Measurements from ENCODE around the gene SLC12A2. TPM values are rescaled to one million over a fixed set of nuclear protein-coding genes. Genes with fewer than 3 reads are reported as not detected.

The SLC12A2 gene
- total and polyA plus RNA-seq, 9 of the 15 experiments (the other 6 are each of a cell fraction or from before 2014, with no cell fraction given), result 5.1 to 20.3 (median 12.6) TPM

DNA sequence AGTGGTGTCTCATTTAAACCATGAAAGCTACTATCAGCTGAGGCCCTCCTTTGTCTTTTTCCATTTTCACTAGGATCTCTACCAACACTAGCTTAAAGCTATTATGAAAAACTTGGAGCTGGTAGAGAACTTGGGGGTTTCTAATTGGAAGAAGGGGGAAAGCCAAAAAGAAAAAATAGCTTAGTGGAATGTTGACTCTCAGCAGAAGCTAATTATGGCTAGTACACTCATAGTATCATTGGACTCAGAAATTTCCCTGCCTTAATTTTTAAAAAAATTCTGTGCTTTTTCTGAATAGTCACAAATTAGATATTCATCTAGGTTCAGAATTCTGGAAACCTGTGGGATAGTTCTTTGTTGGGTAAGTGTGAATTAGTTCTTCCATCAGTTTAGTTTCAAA is 8.0 kb downstream of the SLC12A2 start:
- Histone ChIP-seq H3K36me3 (ENCODE audit: control insufficient read depth, insufficient read depth, low read length) (no peaks in the 10 kb centered on the region; the same call in 2 of the 3 replicates), H3K27me3 (ENCODE audit: control insufficient read depth in 2 of 2, insufficient read depth in 2 of 2, low read length in 2 of 2) (no peaks in the 10 kb centered on the region), H3K27ac (ENCODE audit: extremely low read depth, low read depth, low read length) (no peak overlapping the region), H3K4me2 (ENCODE audit: insufficient read depth, low read length) (no peak overlapping the region), H2AFZ (ENCODE audit: low read depth, low read length) (no peak overlapping the region), H3K9me1 (ENCODE audit: control insufficient read depth, insufficient read depth, low read length) (no peaks in the 10 kb centered on the region), H3K4me3 (no peak overlapping the region), H3K9ac (ENCODE audit: insufficient read depth in 1 of 2, low read depth in 2 of 2, low read length in 2 of 2) (no peak overlapping the region), H3K4me1 (replicated peaks in 1 of 2; ENCODE audit: control insufficient read depth in 2 of 2, insufficient read depth in 2 of 2, low read length in 2 of 2) (no peaks in the 10 kb centered on the region), H3K9me3 (replicated peaks; ENCODE audit: control insufficient read depth, insufficient read depth, low read depth, low read length) (0 out of 2 replicates have a peak, but pooled peaks cover 2% of the 10 kb centered on the region), H3K79me2 (ENCODE audit: control insufficient read depth, insufficient read depth, low read length) (peaks cover 33% of the 10 kb centered on the region), H4K20me1 (replicated peaks; ENCODE audit: control insufficient read depth, insufficient read depth, low read length) (no peaks in the 10 kb centered on the region)
- in situ Hi-C loops (cut with MboI) (no loop called here), intact Hi-C loops (cut with micrococcal nuclease) (no loop called here)
- DNase-seq (ENCODE audit: extremely low read depth in 1 of 4, low spot score in 3 of 4) (no peak), ATAC-seq (no peak), FAIRE-seq (no peak)
- TF ChIP-seq SUPT5H (IDR thresholded peaks at IDR 0.05), result no peak
- ChIA-PET POLR2A (interaction anchor here (0.6 to 1.5 kb wide), 2 partner anchors 9 to 193 kb away, joined by 3 read pairs; no protein-coding TSS in a partner anchor), CTCF (ENCODE audit: low intra/inter-chr PET ratio) (no interaction called here)
- no TSS peak for BruUV-seq (replicated peaks)

DNA sequence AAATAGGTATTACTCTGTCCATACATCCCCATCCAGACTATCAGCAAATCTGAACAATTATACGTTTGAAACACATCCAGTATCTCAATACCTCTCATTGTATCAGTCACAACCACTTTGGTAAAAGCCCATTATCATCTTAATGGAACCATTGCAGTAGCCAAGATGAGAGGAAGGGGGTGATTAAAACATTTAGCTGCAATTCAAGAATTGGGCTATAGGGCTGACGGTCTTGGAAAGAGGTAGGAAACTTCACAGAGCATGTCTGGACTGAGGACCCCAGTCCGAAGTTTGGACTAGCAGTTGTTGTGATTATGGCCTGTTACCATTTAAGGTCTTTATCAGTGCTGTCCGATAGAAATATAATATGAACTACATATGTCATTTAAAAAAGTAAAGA is 8.6 kb downstream of the SLC12A2 start:
- no peaks in the 10 kb centered on the region for H4K20me1 ChIP-seq (replicated peaks; ENCODE audit: control insufficient read depth, insufficient read depth, low read length)
- peak; percentile 32; the same call in 1 of the 3 replicates for ATAC-seq
- in situ Hi-C loops (cut with MboI), result no loop called here
- TF ChIP-seq, protein P1, sequence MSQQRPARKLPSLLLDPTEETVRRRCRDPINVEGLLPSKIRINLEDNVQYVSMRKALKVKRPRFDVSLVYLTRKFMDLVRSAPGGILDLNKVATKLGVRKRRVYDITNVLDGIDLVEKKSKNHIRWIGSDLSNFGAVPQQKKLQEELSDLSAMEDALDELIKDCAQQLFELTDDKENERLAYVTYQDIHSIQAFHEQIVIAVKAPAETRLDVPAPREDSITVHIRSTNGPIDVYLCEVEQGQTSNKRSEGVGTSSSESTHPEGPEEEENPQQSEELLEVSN (IDR thresholded peaks at IDR 0.05; ENCODE audit: borderline replicate concordance in 1 of 2, extremely low read depth in 1 of 2, insufficient read depth in 1 of 2, insufficient read length in 1 of 2, low read depth in 1 of 2, low read length in 1 of 2, poor library complexity in 1 of 2, severe bottlenecking in 1 of 2), result no peak
- TF ChIP-seq POLR3G (IDR thresholded peaks at IDR 0.05; ENCODE audit: extremely low read depth, insufficient read length, insufficient replicate concordance) (no peak), THRAP3 (IDR thresholded peaks at IDR 0.05; ENCODE audit: borderline replicate concordance) (no peak), RBBP5 (IDR thresholded peaks at IDR 0.05; ENCODE audit: borderline replicate concordance, insufficient read depth, low read length, poor library complexity, severe bottlenecking) (no peak), YY1 (IDR thresholded peaks at IDR 0.05; ENCODE audit: borderline replicate concordance in 1 of 3, control insufficient read depth in 1 of 3, extremely low read depth in 1 of 3, insufficient read depth in 3 of 3, insufficient read length in 1 of 3, insufficient replicate concordance in 2 of 3, low read depth in 1 of 3, low read length in 2 of 3) (no peak), NCOR1 (IDR thresholded peaks at IDR 0.05) (no peak), ZNF76 (CRISPR knock-in tag; IDR thresholded peaks at IDR 0.05; ENCODE audit: borderline replicate concordance) (no peak), TARDBP (IDR thresholded peaks at IDR 0.05) (no peak)
- TF ChIP-seq, protein P2, sequence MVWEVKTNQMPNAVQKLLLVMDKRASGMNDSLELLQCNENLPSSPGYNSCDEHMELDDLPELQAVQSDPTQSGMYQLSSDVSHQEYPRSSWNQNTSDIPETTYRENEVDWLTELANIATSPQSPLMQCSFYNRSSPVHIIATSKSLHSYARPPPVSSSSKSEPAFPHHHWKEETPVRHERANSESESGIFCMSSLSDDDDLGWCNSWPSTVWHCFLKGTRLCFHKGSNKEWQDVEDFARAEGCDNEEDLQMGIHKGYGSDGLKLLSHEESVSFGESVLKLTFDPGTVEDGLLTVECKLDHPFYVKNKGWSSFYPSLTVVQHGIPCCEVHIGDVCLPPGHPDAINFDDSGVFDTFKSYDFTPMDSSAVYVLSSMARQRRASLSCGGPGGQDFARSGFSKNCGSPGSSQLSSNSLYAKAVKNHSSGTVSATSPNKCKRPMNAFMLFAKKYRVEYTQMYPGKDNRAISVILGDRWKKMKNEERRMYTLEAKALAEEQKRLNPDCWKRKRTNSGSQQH (CRISPR knock-in tag; IDR thresholded peaks at IDR 0.05), result no peak
- TF ChIP-seq, protein P3, sequence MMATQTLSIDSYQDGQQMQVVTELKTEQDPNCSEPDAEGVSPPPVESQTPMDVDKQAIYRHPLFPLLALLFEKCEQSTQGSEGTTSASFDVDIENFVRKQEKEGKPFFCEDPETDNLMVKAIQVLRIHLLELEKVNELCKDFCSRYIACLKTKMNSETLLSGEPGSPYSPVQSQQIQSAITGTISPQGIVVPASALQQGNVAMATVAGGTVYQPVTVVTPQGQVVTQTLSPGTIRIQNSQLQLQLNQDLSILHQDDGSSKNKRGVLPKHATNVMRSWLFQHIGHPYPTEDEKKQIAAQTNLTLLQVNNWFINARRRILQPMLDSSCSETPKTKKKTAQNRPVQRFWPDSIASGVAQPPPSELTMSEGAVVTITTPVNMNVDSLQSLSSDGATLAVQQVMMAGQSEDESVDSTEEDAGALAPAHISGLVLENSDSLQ (IDR thresholded peaks at IDR 0.05), result no peak

More for the DNA sequence above, 8.6 kb downstream of the SLC12A2 start:
- no peak overlapping the region for H3K4me2 ChIP-seq (ENCODE audit: insufficient read depth, low read length)
- intact Hi-C loops (cut with micrococcal nuclease), result no loop called here
- no peak overlapping the region for H3K27ac ChIP-seq (ENCODE audit: extremely low read depth, low read depth, low read length)
- DNase-seq (ENCODE audit: extremely low read depth in 1 of 4, low spot score in 3 of 4) (peak in 2 of 4 experiments; percentile 26 to 34), FAIRE-seq (no peak)
- WGBS (ENCODE audit: insufficient coverage, low coverage, missing lambda C conversion rate), result 74% methylated on average over 4 of the region's 4 CpGs
- H2AFZ ChIP-seq (ENCODE audit: low read depth, low read length), result no peak overlapping the region
- ChIA-PET CTCF (ENCODE audit: low intra/inter-chr PET ratio) (no interaction called here), POLR2A (interaction anchor here (0.6 to 1.5 kb wide), 3 partner anchors 8 to 194 kb away, joined by 3 to 4 read pairs (median 3); partner anchors contain the start of gene SLC12A2)
- no peaks in the 10 kb centered on the region; the same call in 2 of the 3 replicates for H3K36me3 ChIP-seq (ENCODE audit: control insufficient read depth, insufficient read depth, low read length)
- no peaks in the 10 kb centered on the region for H3K9me1 ChIP-seq (ENCODE audit: control insufficient read depth, insufficient read depth, low read length)
- H3K9me3 ChIP-seq (replicated peaks; ENCODE audit: control insufficient read depth, insufficient read depth, low read depth, low read length), result 0 out of 2 replicates have a peak, but pooled peaks cover 2% of the 10 kb centered on the region
- H3K4me3 ChIP-seq, result no peak overlapping the region
- H3K27me3 ChIP-seq (ENCODE audit: control insufficient read depth in 2 of 2, insufficient read depth in 2 of 2, low read length in 2 of 2), result no peaks in the 10 kb centered on the region
- no TSS peak for BruUV-seq (replicated peaks)
- H3K9ac ChIP-seq (ENCODE audit: insufficient read depth in 1 of 2, low read depth in 2 of 2, low read length in 2 of 2), result no peak overlapping the region
- H3K4me1 ChIP-seq (replicated peaks in 1 of 2; ENCODE audit: control insufficient read depth in 2 of 2, insufficient read depth in 2 of 2, low read length in 2 of 2), result no peaks in the 10 kb centered on the region
- peaks cover 27% of the 10 kb centered on the region for H3K79me2 ChIP-seq (ENCODE audit: control insufficient read depth, insufficient read depth, low read length)
